Right renal pelvis (tissue), 4 donors: Measurements from ENCODE around the gene KCNJ18. TPM values are rescaled to one million over a fixed set of nuclear protein-coding genes. Genes with fewer than 3 reads are reported as not detected.
"Not testable (repeated sequence)": the region's sequence is repeated elsewhere in the genome, so short reads cannot be mapped to it uniquely, and the experiment has no call there.

ENCODE experiments used
- DNase-seq, 4 donors: peaks; one replicate each; pipeline ENCODE4 v3.0.0-alpha.2; 2013; ENCODE audit warnings: low read depth in 4 of 4, low spot score in 3 of 4, missing footprints in 1 of 4
- polyA plus RNA-seq, 4 donors: library from polyadenylated mRNA; unstranded; fragments of 120-200 nt; gene quantifications; one replicate each; pipeline ENCODE4 v1.2.1, GENCODE V29; 2013; ENCODE audit not compliant: insufficient read length in 4 of 4

Gene KCNJ18
- polyA plus RNA-seq, 4 donors, result not detected

- DNase-seq, result not testable (repeated sequence)
These were observed 8.4 kb upstream of the KCNJ18 start for GRCh38 chr17:21683897-21684296.

GRCh38 chr17:21684384-21684783 lies 7.9 kb upstream of the KCNJ18 start:
- DNase-seq, result not testable (repeated sequence)

DNA sequence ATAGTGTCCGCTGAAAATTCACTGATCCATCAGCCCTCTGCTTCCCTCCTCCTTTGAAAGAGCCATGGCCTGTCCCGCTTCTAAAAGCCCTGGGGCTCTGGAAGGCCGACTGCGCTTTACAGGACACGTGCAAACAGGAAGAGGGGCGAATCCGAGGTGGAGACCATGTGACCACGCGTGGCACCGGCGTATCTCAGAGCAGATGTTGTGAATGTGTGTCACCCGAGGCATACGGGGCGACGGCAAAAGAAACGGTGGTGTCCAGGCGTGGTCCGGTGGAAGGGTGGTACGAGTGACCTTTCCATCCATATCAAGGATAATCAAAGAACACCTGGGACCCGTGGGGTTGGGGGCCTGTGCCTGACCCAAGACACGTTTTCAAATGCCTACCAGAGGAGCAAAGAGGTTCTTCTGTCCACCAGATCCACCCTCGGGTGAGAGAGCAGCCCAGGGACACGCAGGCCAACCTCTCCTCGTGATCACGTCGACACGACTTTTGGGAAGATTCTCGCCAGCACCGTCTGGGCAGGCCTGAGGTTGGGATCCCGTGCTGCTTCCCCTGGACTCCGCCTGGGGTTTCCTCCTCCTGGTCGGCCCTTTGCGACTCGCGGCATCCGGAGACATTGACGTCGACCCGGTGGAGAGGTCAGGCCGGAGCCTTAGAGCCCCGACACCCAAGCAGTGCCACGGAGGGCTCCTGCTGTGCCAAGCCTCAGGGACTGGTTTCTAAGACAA lies 7.1 kb upstream of the KCNJ18 start:
- not testable (repeated sequence) for DNase-seq

DNA sequence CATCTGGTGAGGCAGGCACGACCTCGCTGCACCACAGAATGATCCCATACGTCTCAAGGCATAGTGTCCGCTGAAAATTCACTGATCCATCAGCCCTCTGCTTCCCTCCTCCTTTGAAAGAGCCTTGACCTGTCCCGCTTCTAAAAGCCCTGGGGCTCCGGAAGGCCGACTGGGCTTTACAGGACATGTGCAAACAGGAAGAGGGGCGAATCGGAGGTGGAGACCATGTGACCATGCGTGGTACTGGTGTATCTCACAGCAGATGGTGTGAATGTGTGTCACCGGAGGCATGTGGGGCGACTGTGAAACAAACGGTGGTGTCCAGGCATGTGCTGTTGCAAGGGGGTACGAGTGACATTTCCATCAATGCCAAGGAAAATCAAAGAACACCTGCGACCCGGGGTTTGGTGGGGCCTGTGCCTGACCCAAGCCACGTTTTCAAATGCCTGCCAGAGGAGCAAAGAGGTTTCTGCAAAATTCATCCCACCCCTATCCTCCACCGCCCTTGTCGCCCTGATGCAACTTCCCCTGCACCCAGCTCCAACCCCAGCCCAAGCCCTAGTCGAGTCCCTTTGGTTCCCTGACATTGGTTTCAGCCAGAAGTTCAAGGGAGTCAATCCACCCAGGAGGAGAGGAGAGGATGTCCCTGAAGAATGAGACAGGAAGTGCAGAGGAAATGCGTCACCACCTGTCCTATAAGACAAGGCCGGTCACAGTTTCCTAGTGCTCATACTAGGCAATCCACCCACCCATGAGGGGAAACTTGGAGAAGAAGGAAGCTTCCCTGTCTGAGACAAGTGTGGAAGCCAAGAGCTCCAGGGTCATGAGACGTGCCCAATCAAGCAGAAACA lies 5.9 kb upstream of the KCNJ18 start:
- no peak for DNase-seq

DNA sequence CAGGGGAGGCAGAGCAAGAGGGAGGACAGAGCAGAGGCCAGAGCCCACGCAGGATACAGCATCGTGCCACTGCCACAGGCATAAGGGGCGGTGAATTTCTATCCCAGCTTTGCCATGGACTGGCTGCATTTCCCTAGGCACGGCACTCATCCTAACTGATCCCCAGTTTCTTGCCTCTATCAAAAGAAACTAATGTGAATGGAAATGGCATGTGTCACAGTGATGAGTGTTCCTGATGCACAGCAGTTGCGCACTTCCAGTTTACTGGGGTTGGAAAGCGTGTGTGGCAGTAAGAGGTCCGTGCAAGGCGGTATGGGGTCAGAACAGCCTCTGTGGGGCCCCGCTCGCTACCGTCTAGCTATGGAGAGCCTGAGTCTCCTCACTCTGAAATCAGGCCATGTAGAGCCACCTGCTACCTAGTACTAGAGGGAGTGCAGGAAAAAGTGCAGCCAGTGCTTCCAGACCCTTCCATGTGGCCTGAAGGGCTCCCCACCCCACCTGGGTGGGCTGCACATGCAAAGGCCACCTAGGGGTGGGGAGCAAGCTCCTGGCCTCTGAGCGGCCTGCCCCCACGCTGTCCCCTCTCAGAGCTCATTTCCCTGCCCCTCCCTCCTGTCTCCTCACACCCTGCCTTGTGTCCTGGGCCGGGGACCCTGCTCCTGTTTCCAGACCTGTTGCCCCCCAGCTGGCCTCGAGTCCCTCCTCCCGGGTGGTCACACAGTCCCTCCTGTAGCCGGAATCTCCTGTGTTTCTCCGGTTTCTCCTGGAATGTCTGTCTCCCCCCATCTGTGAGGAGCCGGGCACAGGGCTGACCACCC lies 5.0 kb upstream of the KCNJ18 start:
- no peak for DNase-seq

- no peak for DNase-seq
These were observed 3.9 kb upstream of the KCNJ18 start for GRCh38 chr17:21688293-21688949.

- no peak for DNase-seq
These were observed 2.7 kb upstream of the KCNJ18 start for GRCh38 chr17:21689604-21690003.

DNA sequence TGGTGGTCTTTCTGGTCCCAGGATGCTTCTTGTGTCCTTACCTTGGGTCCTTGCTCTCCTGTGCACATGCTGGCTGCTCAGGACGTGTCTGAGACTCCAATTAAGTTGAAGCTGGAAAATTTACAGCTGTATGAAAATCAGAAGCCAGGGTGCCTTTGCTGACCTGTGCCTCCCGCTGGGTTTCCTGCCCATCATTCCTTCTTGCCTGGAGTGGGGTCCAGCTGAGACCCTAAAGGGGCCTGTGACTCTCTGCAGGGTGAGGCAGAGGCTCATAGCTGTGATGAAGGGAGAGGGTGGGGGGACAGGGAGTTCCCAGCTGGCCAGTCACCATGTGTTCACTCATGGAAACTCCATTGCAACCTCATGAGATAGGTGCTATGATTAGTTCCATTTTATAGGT lies 1.5 kb upstream of the KCNJ18 start:
- DNase-seq, result not testable (repeated sequence)

GRCh38 chr17:21691481-21691880 lies 842 bp upstream of the KCNJ18 start:
- not testable (repeated sequence) for DNase-seq

DNA sequence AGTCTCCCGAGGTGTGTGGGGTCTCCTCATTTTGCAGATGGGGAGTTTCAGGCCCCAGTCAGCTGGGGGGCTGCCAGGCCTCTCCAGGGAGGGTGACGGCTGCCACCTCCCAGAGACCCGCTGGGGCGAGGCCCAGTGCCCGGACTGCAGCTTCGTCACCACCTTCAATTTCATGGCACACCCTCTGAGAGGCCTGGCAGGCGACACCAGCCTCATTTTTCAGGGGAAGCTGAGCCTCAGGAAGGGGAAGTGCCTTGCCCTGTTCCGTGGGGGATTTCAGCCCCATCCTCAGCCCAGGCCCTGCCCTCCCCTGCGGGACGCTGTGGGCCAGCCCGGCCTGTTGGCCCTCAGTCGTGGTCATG lies 362 bp downstream of the KCNJ18 start:
- not testable (repeated sequence) for DNase-seq

DNA sequence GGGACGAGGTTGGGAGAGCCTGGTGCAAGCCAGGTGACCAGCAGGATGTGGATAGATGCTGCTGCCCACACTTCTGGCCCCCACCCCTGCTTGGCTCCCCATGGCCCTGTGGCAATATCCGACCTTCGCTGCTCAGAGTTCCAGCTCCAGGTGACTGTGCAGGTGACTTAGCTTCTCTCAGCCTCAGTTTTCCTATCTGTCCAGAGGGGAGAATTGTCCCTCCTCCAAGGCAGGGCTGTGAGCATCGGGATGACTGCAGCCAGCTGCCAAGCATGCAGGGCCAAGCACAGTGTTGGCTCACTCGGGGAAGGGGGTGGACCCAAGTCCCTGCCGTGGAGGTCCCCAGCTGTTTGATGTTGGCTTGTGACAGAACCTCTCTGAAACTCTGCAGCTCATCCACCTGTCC lies 1.1 kb downstream of the KCNJ18 start:
- DNase-seq, result not testable (repeated sequence)

DNA sequence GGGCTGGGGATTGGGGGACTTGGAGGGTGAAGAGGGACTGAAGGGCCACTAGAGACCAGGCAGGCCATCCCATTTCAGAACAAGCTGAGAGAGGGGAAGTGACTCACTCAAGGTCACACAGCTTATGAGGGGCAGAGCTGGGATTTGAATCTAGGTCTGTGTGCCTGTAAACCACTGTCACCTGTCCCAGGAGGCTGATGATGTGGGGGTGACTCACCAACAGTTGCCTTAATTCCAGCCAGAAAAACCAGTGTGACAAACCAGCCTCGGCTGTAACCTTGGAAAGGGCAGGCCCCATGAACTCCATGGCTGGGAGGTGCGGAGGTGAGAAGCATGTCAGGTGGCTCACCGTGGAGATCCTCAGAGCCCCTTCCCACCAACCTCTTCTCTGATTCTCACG lies 1.6 kb downstream of the KCNJ18 start:
- DNase-seq, result not testable (repeated sequence)

DNA sequence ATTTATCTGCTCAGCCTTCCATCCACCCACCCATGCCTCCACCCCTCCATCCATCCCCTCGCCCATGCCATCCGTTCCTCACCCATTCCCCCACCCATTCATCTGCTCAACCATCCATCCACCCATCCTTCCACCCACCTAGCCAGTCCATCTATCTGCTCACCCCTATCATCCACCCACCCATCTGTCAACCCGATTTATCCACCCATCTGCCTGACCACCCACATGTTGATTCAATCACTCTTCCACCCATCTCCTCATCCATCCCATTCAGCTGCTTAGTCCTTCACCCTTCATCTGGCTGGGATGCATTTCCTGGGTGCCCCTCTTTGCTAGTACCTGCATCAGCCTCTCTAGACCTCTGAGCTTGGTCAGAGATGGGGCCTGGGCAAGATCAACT lies 3.9 kb downstream of the KCNJ18 start:
- not testable (repeated sequence) for DNase-seq

DNA sequence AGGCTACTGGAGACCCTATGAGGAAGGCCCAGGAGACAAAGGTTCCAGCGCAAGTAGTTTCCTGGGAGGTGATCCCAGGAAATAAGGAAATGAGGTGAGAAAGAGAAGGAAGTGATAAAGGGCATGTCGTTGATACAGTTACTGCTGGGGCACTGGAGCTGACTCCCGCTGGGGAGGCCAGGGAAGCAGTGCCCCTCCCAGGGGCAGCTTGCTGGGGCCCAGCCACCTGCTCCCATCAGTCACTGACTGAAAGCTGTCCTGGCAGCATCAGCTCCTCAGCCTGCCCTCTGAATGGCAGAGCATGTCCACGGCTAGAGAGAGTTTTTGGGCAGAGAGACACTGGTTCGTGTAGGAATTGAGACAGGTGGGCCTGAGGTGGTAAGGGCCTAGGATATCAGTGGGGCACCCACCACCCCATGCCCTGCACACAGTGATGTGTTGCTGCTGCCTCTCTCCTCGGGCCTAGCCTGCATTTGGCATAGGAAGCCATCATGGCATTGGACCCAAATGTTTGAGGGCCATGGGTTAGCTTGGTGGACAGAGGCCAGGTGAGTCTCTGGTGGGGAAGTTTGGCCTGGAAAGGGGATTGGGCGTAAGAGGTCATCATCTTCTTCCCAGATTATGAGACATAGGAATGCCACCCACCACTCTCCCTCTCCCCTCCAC lies 4.7 kb downstream of the KCNJ18 start:
- DNase-seq, result not testable (repeated sequence)

- DNase-seq, result not testable (repeated sequence)
These were observed 5.2 kb downstream of the KCNJ18 start for GRCh38 chr17:21697508-21697860.

DNA sequence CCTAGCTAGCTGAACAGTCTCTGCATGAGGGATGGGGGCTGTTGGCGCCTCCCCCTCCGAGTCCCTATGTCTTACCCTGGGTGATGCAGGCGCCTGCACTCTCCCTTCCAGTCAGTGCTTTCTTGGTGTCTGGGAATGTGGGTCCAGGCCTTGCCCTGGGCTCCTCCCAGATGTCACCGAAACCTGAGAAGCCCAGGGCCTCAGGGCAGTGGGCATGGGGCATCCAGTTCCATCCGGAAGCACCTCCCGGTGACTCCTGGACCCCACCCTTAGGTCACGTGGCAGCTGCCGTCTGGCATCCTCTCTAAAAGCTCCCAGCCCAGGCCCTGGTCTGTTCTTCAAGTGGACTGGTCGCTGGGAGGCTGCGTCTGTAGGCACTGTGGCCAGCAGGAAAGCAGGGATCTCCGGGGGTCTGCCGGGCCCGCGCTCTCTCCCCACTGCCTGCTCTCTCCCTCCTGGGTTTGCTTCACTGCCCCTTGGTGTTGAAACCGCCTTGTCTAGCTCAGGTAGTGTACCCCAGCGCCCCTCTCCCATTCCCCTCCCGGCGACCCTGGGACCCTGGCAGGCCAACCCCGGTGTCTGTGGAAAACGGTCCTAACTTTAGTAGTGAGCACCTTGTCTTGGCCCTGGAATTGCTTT lies 6.2 kb downstream of the KCNJ18 start:
- not testable (repeated sequence) for DNase-seq

DNA sequence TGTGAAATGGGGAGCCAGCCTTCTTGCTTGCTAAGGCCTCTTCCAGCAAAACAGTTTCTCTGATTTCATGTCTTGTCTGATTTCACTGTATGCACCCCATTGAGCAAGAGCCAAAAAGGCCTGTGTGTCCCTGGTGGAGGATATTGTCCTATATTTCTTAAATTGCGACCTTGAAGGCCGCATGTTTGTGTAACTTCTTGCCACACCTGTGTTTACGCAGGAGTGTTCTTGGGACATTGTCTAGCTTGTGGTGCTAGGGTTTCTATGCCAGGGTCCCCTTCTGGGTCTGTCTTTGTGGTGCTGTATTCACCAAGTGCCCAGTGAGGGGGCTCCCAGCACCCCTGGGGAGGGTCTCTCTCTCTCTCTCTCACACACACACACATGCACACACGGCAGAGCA lies 6.8 kb downstream of the KCNJ18 start:
- not testable (repeated sequence) for DNase-seq

DNA sequence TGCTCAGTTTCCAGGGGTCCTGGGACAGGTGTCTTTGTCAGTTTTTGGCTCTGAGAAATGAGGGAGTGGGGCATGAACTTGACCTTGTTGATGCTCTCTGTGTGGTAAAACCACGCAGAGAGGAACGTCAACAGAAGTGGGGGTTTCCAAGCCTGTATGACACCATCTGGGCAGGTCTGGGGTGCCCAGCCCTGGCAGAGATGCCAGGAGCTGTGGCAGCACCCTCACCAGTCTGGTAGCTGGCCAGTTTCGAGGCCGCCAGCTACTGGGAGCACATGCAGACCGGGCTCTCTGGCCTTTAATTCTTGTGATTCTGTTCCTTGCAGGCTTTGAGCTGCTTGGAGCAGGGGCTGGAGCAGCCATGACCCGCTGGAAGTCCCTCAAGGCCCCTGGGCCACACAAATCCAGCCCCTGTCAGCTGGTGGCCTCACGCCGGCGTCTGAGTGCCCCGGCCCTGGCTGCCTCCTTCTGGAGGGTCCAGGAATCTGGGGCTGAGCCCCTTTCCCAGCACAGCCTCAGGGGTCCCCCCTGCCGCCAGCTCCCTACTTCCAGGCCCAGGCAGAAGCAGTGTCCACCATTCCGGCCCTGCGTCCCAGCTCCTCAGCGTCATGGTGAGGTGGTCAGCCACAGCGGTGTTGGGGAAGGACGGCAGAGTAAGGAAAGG lies 7.4 kb downstream of the KCNJ18 start:
- DNase-seq, result not testable (repeated sequence)

DNA sequence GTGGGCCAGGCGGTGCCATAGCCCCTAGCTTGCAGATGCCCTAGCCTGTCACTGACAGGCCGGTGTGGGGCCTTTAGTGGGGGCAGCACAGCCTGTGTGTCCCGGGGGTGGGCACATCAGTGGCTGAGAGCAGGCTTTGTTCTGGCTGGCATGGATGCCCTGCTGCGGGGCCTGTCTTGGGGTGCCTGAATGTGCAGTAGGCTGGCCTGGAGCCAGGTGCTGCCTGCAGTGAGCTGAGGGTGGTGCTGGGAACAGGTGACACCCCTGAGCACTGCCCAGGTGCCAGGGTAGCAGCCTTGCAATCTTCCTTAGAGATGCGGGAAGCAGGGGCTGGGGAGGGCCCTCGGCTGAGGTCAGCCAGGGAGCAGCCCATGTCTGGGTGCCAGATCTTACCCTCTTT lies 8.8 kb downstream of the KCNJ18 start:
- DNase-seq, result not testable (repeated sequence)
